ENCODE measurements around the gene C20orf204.

DNA sequence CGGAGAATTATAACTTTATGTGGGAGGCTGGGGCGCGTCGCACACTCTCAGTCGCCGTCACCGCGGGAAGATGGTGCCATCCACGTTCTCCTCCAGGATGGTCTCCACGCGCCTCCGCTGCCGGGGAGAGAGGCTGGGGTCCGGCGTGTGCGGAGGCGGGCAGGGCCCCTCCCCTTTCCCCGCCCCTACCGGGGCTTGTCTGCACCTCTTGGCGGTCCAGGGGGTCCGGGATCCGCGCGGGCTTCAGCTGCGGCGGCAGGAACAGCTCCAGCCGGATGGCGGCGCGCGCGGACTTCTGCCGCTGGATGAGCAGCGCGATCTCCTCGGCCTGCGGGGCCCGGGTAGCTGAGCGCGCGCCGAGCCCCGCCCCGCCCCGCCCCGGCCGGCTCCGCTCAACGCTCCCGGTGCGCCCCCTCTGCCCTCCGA lies 47.4 kb downstream of the C20orf204 start:
- no peak for TF ChIP-seq POLR2A (IDR thresholded peaks at IDR 0.05)
- TF ChIP-seq, protein P1, sequence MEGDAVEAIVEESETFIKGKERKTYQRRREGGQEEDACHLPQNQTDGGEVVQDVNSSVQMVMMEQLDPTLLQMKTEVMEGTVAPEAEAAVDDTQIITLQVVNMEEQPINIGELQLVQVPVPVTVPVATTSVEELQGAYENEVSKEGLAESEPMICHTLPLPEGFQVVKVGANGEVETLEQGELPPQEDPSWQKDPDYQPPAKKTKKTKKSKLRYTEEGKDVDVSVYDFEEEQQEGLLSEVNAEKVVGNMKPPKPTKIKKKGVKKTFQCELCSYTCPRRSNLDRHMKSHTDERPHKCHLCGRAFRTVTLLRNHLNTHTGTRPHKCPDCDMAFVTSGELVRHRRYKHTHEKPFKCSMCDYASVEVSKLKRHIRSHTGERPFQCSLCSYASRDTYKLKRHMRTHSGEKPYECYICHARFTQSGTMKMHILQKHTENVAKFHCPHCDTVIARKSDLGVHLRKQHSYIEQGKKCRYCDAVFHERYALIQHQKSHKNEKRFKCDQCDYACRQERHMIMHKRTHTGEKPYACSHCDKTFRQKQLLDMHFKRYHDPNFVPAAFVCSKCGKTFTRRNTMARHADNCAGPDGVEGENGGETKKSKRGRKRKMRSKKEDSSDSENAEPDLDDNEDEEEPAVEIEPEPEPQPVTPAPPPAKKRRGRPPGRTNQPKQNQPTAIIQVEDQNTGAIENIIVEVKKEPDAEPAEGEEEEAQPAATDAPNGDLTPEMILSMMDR (IDR thresholded peaks at IDR 0.05) = peak; percentile 34 to 64 (median 49)
